Fibroblast of pulmonary artery (primary cell): ENCODE results near the gene NKPD1.

Experiments used
- DNase-seq: peaks from one replicate; pipeline ENCODE4 v3.0.0-alpha.2; 2010; ENCODE audit warnings: low read depth
- H3K4me3 ChIP-seq: replicated peaks from 2 replicates; pipeline ENCODE4 v1.5.1; 2011; ENCODE audit warnings: low read depth, mild to moderate bottlenecking, control low read depth, low read length, moderate library complexity
- TF ChIP-seq, protein P1 (sequence below): IDR thresholded peaks from 2 replicates; pipeline ENCODE4 v1.5.1; 2011; ENCODE audit warnings: mild to moderate bottlenecking, control low read depth, low read length, inconsistent platforms; ENCODE audit errors: missing control alignments

Gene NKPD1

DNA sequence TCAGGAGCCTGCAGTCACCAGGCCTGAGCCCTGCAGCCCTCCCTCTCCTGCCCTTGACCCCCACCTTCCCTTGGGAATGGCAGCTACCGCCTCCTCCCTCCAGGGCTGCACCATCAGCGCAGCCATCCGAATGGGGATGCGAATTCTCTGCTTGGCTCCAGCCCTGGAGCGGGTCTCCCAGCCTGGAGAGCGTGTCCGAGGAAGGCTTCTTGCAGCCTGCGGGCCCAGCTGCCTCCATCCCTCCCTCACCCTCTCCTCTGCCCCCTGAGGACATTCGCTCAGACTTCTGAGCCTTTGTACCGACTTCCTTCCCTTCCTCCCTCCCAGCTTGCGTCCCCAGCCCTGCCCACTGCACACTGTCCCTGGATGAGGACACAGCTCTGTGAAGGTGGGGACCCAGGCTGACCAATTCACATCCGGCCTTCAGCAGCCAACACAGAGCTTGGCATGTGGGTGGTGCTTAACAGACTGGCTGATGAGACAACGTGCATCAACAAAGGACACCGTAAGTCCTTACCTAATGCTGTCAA is 6.0 kb upstream of the NKPD1 start:
- TF ChIP-seq, protein P1, sequence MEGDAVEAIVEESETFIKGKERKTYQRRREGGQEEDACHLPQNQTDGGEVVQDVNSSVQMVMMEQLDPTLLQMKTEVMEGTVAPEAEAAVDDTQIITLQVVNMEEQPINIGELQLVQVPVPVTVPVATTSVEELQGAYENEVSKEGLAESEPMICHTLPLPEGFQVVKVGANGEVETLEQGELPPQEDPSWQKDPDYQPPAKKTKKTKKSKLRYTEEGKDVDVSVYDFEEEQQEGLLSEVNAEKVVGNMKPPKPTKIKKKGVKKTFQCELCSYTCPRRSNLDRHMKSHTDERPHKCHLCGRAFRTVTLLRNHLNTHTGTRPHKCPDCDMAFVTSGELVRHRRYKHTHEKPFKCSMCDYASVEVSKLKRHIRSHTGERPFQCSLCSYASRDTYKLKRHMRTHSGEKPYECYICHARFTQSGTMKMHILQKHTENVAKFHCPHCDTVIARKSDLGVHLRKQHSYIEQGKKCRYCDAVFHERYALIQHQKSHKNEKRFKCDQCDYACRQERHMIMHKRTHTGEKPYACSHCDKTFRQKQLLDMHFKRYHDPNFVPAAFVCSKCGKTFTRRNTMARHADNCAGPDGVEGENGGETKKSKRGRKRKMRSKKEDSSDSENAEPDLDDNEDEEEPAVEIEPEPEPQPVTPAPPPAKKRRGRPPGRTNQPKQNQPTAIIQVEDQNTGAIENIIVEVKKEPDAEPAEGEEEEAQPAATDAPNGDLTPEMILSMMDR, result no peak
- DNase-seq, result no peak
- H3K4me3 ChIP-seq, result no peak overlapping the region

DNA sequence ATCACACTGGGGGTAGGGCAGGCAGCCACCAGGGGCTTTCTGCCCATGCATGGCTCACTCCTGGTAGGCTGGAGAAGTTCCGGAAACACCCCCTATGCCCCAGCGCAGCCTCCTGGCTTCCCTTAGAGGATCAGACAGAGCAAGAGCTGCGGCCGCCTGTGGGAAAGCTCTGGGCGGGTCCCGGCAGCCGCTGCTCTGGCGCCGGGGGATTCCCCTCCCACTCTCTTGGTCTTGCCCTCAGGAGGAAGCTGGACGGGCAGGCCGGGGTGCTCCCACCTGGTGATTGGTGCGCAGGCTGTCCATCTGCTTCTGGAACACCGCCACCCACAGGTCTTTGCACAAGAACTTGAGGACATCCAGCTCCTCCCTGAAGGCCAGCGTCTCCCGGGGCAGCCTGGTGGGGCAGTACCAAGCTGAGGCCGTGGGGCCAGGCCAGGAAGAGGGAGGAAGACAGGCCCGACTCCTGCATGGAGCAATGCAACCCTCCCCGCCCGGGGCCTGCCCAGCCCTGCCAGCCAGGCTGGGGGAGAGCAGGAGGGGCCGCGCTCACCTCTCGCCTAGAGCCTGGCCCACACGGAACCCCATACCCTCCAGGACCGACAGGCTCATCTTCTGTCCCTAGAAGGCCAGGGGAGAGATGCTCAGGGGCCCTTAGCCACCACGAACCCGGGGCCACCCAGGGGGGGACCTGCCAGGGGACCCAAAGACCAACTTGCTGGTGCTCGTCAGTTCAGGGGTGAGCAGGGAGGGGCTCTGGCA is 4.0 kb upstream of the NKPD1 start:
- peak; percentile 81 for DNase-seq
- no peak overlapping the region for H3K4me3 ChIP-seq
- TF ChIP-seq, protein P1, result peak; percentile 2

DNA sequence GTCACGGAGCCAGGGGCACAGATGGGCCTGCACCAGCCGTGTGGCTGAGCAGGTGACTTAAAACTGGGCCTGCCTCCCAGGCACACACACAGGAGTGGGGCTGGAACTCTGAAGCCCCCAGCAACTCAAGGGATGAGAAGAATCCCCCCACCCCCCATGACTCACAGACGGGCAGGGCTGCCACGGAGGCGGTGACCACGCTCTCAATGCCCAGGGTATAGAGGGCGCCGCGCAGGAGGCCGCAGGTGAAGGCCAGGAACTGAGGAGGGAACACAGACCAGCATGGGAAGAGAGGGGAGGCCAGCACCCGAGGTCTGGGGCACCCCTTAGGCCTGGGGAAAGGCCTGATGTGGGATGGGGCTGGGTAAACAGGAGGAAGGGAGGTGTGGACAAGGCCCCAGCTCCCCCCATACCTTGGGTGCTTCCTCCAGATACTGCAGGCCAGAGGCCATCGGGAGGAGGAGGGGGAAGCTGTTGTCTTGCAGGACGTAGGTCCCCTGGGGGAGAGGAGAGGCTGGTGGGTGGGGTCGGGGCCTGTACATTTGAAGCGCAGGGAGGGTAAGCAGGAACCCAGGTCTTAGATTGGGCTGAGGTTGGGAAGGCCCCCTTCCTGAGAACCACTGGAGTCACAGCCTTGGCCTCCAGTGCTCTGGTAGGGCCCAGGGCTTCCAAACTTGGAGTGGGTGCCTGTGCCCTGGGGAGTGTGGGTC is 3.1 kb upstream of the NKPD1 start:
- no peak overlapping the region for H3K4me3 ChIP-seq
- TF ChIP-seq, protein P1, result no peak

GRCh38 chr19:45163156-45163555 is 2.4 kb upstream of the NKPD1 start:
- no peak for DNase-seq
- no peak overlapping the region for H3K4me3 ChIP-seq
- TF ChIP-seq, protein P1, result no peak

More for the DNA sequence above, 3.1 kb upstream of the NKPD1 start:
- DNase-seq, result no peak

DNA sequence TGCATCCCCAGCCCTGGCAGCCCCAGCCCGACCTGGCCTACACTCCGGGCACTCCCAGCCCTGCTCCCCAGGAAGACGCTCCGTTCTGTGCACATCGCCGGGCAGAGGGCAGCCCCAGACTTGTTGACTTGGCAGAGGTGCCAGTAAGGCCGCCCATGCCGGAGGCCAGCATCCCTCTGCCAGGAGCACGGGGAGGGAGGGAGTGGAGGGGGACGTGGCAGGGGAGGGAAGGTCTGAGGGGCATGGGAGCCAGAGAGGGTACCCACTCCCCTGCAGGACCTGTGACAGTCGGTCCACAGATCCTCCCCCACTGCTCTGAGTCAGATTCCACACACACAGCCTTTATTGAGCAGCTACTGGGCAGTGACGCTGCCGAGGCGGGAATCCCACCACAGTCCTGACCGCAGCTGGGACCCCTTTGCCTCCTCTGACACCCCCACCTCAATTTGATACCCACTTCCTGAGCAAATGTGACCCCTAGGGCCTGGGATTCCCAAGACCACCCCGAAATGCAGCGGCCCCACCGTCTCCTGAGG is 1.9 kb upstream of the NKPD1 start:
- TF ChIP-seq, protein P1, result no peak
- no peak for DNase-seq
- no peak overlapping the region for H3K4me3 ChIP-seq

GRCh38 chr19:45161738-45162607 is 1.2 kb upstream of the NKPD1 start:
- peak; percentile 47 for DNase-seq
- H3K4me3 ChIP-seq, result no peak overlapping the region
- TF ChIP-seq, protein P1, result peak; percentile 71
